ENCODE measurements around the gene DNAJA1. TPM values are rescaled to one million over a fixed set of nuclear protein-coding genes. Genes with fewer than 3 reads are reported as not detected.

Gene DNAJA1
- total RNA-seq, 2 experiments from 2014 or later = 109 to 110 TPM

DNA sequence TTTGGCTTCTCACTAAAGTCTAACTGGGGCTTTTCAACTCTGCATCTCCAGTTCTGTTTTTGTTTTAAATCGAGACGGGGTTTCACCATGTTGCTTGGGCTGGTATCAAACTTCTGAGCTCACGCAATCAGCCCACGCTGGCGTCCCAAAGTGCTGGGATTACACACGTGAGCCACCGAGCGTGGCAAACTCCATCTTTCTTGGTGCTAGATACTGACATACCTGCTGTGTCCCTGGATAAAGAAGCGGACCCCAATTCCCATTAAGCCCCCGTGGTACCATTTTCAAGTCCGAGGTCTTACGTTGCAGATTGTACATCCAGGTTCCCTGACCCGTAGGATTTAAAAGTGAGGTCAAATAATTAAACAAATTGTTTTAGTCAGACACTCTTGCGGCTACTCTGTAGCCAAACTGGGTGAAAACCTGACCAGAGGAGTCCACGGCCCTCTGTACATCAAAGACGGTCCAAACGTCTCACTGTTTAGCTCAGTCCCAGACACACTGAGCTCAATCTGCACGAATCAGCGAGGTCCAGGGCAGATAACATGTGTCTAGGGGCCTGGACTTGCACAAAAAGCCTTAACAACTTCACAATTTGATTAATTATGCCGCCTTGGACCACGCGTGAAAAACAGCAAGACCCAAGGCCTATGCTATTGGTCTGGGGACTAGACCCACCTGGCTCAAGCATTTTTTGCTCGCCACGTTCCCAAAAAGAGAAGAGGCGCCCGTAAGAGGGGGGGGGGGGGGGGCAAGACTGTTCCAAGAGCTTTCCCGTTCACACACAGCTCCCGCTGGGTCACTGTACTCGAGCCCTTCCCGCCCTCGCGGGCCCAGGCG is 727 bp upstream of the DNAJA1 start:
- H3K9me3 ChIP-seq (ENCODE audit: low read length) = no peaks in the 10 kb centered on the region
- peak; percentile 33 for DNase-seq (ENCODE audit: low spot score)
- peaks cover 59% of the 10 kb centered on the region for H3K4me1 ChIP-seq (ENCODE audit: insufficient read depth, low read length, poor library complexity, severe bottlenecking)
- peaks cover 65% of the 10 kb centered on the region for H3K36me3 ChIP-seq (ENCODE audit: insufficient read depth, low read length)
- H3K9me2 ChIP-seq (ENCODE audit: insufficient read depth, low read length) = no peaks in the 10 kb centered on the region
- intact Hi-C loops (cut with micrococcal nuclease; ENCODE audit: unreplicated experiment) = loop anchor here (2.0 kb wide), 2 partner anchors 24 to 142 kb away; partner anchors contain the start of genes APTX and B4GALT1
- H3K4me2 ChIP-seq (ENCODE audit: low read length) = peak overlapping the region; percentile 91
- H3K27ac ChIP-seq (ENCODE audit: low read depth, low read length, poor library complexity, severe bottlenecking) = peak overlapping the region; percentile 79
- H4K20me1 ChIP-seq (ENCODE audit: insufficient read depth, low read length) = peaks cover 29% of the 10 kb centered on the region
- ChIA-PET POLR2A (interaction anchor here (0.5 to 2.5 kb wide), 23 partner anchors 9 to 449 kb away, joined by 3 to 15 read pairs (median 3); partner anchors contain the start of genes APTX, NFX1 and NOL6), CTCF (ENCODE audit: unreplicated experiment) (interaction anchor here (0.9 kb wide), 1 partner anchor 145 kb away, joined by 3 read pairs; no protein-coding TSS in a partner anchor)
- BruUV-seq (replicated peaks) = no TSS peak
- H3K4me3 ChIP-seq (ENCODE audit: low read depth, low read length, poor library complexity, severe bottlenecking) = peak overlapping the region; percentile 100
- peak overlapping the region; percentile 11; the same call in 1 of the 2 replicates for H2AFZ ChIP-seq (ENCODE audit: low read length)
- peaks cover 82% of the 10 kb centered on the region for H3K79me2 ChIP-seq (ENCODE audit: insufficient read depth, low read depth, low read length)
- no peak for TF ChIP-seq CTCF (conservative IDR thresholded peaks at IDR 0.05; ENCODE audit: low read length)
- TF ChIP-seq EZH2phosphoT487 (IDR thresholded peaks at IDR 0.05; ENCODE audit: borderline replicate concordance, low read depth, low read length) = no peak

DNA sequence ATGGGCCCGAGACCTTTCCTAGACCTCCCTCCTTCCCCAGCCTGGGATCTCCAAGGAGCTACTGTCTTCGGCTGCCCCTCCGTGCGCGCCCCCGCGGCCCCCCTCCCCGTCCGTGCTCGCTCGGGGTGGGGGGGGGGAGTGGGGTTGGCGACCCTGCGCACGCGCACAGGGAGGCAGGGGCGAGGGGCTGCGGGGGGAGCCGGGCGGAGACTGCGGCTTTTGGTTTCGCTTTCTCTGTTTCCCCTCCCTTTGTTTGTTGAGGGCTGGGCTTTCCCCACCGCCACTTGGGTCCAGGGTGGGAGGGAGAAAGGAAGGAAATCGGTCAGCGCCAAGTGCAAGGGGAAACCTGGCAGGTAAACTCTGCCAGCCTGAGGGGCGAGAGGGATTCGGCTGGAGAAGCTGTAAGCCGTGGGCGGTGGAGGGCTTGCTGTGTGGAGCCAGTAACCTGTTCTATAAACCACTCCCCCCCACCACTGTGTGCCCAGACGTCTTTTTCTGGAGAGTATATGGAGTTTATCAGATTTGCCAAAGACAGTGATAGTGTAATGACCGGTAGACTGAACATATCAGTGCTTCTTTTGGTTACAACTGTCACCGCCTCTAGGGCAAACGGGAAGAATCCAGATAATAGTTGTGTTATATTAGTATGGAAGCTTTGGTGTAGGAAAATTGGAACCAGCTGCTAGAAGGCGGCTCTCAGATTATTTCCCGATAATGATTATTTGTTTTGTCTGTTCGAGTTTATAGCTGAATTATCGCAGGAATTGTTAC is 684 bp downstream of the DNAJA1 start:
- ChIA-PET CTCF (ENCODE audit: unreplicated experiment) (no interaction called here), POLR2A (interaction anchor here (0.5 to 2.5 kb wide), 17 partner anchors 9 to 493 kb away, joined by 3 to 15 read pairs (median 3); partner anchors contain the start of genes APTX and SMU1)
- Histone ChIP-seq H3K4me3 (ENCODE audit: low read depth, low read length, poor library complexity, severe bottlenecking) (peak overlapping the region; percentile 100), H4K20me1 (ENCODE audit: insufficient read depth, low read length) (peaks cover 31% of the 10 kb centered on the region), H3K4me1 (ENCODE audit: insufficient read depth, low read length, poor library complexity, severe bottlenecking) (peaks cover 59% of the 10 kb centered on the region), H2AFZ (ENCODE audit: low read length) (peak overlapping the region; percentile 58), H3K9me3 (ENCODE audit: low read length) (no peaks in the 10 kb centered on the region), H3K36me3 (ENCODE audit: insufficient read depth, low read length) (peaks cover 75% of the 10 kb centered on the region), H3K79me2 (ENCODE audit: insufficient read depth, low read depth, low read length) (peaks cover 96% of the 10 kb centered on the region), H3K9me2 (ENCODE audit: insufficient read depth, low read length) (no peaks in the 10 kb centered on the region), H3K27ac (ENCODE audit: low read depth, low read length, poor library complexity, severe bottlenecking) (peak overlapping the region; percentile 79), H3K4me2 (ENCODE audit: low read length) (peak overlapping the region; percentile 90)
- peak; percentile 76 for DNase-seq (ENCODE audit: low spot score)
- intact Hi-C loops (cut with micrococcal nuclease; ENCODE audit: unreplicated experiment) = loop anchor here (2.0 to 5.0 kb wide), 3 partner anchors 25 to 197 kb away; partner anchors contain the start of genes APTX and B4GALT1
- TF ChIP-seq CTCF (conservative IDR thresholded peaks at IDR 0.05; ENCODE audit: low read length) (no peak), EZH2phosphoT487 (IDR thresholded peaks at IDR 0.05; ENCODE audit: borderline replicate concordance, low read depth, low read length) (no peak)
- no TSS peak for BruUV-seq (replicated peaks)
